HFF-Myc (cell line): ENCODE measurements around the gene ANGEL1.

Experiments
- DNase-seq: peaks from one replicate; pipeline ENCODE4 v3.0.0-alpha.2; 2011; ENCODE audit warnings: low read depth; ENCODE audit errors: extremely low read depth
- H3K4me3 ChIP-seq: replicated peaks from 2 replicates; pipeline ENCODE4 v1.5.1; 2011; ENCODE audit warnings: low read depth, mild to moderate bottlenecking, control low read depth, low read length
- CTCF ChIP-seq: IDR thresholded peaks from 2 replicates; pipeline ENCODE4 v1.5.1; 2012; ENCODE audit warnings: mild to moderate bottlenecking, low read depth, low read length, control low read depth; ENCODE audit errors: missing control alignments

Gene ANGEL1

GRCh38 chr14:76826122-76826521, 13.4 kb upstream of the ANGEL1 start, which contains the start of gene LRRC74A:
TSS of gene LRRC74A (plus strand) at chr14:76826408. CDS start at chr14:76826698, 290 bp downstream.
- DNase-seq, result no peak
- TF ChIP-seq CTCF, result no peak

GRCh38 chr14:76820700-76821099, 8.0 kb upstream of the ANGEL1 start:
- H3K4me3 ChIP-seq, result no peak overlapping the region
- no peak for TF ChIP-seq CTCF
- DNase-seq, result no peak

More at GRCh38 chr14:76826122-76826521, 13.4 kb upstream of the ANGEL1 start, which contains the start of gene LRRC74A:
- no peak within 1 kb of the TSS for H3K4me3 ChIP-seq

- TF ChIP-seq CTCF, result no peak
- no peak overlapping the region for H3K4me3 ChIP-seq
- DNase-seq, result no peak
These were observed 2.3 kb upstream of the ANGEL1 start for GRCh38 chr14:76814726-76815645.

GRCh38 chr14:76812093-76812421, 625 bp downstream of the ANGEL1 start:
- no peak for TF ChIP-seq CTCF
- DNase-seq, result no peak
- H3K4me3 ChIP-seq, result peak overlapping the region; percentile 84

- peak overlapping the region; percentile 84 for H3K4me3 ChIP-seq
- DNase-seq, result no peak
- TF ChIP-seq CTCF, result no peak
These were observed 1.1 kb downstream of the ANGEL1 start for GRCh38 chr14:76811561-76811960.

GRCh38 chr14:76810953-76811400, 1.7 kb downstream of the ANGEL1 start:
- no peak for DNase-seq
- peak; percentile 53 for TF ChIP-seq CTCF
- peak overlapping the region; percentile 84 for H3K4me3 ChIP-seq
